ENCODE results near the gene ITGB8.

ITGB8 gene

GRCh38 chr7:20435305-20435704, 104.6 kb downstream of the ITGB8 start:
- no peak for FAIRE-seq

- no peak for FAIRE-seq
These were observed 107.5 kb downstream of the ITGB8 start for GRCh38 chr7:20438248-20438647.

- no peak for FAIRE-seq
These were observed 108.1 kb downstream of the ITGB8 start for GRCh38 chr7:20438694-20439376.

- no peak for FAIRE-seq
These were observed 108.9 kb downstream of the ITGB8 start for GRCh38 chr7:20439416-20440185.

GRCh38 chr7:20440472-20441105, 109.9 kb downstream of the ITGB8 start:
- no peak for FAIRE-seq

GRCh38 chr7:20441346-20441745, 110.6 kb downstream of the ITGB8 start:
- no peak for FAIRE-seq

- FAIRE-seq: no peak
These were observed 111.3 kb downstream of the ITGB8 start for GRCh38 chr7:20441991-20442441.

GRCh38 chr7:20442951-20443350, 112.3 kb downstream of the ITGB8 start:
- no peak for FAIRE-seq

- no peak for FAIRE-seq
These were observed 113.5 kb downstream of the ITGB8 start for GRCh38 chr7:20444030-20444800.

GRCh38 chr7:20447021-20447650, 116.4 kb downstream of the ITGB8 start:
- no peak for FAIRE-seq

GRCh38 chr7:20449176-20449575, 118.5 kb downstream of the ITGB8 start:
- no peak for FAIRE-seq

GRCh38 chr7:20450536-20450935, 119.8 kb downstream of the ITGB8 start:
- no peak for FAIRE-seq

- FAIRE-seq: no peak
These were observed 123.5 kb downstream of the ITGB8 start for GRCh38 chr7:20454202-20454601.

- FAIRE-seq: no peak
These were observed 126.0 kb downstream of the ITGB8 start for GRCh38 chr7:20456701-20457100.

GRCh38 chr7:20458521-20458920, 127.8 kb downstream of the ITGB8 start:
- no peak for FAIRE-seq

- no peak for FAIRE-seq
These were observed 128.7 kb downstream of the ITGB8 start for GRCh38 chr7:20459419-20459818.

GRCh38 chr7:20464891-20465290, 134.2 kb downstream of the ITGB8 start:
- FAIRE-seq: no peak
